Psoas muscle (tissue), 8 donors: Measurements from ENCODE around the gene CEP85L. TPM values are rescaled to one million over a fixed set of nuclear protein-coding genes. Genes with fewer than 3 reads are reported as not detected.

ENCODE experiments used
- ATAC-seq, 4 donors: fragments of 200-7000 bp; cut with Tn5 transposase; one replicate each; pipeline ENCODE4 v1.9.1; 2020; ENCODE audit warnings: moderate library complexity in 3 of 4, mild to moderate bottlenecking in 2 of 4
- DNase-seq, 2 donors: peaks; one replicate each; pipeline ENCODE4 v3.0.0-alpha.2; 2020
- H3K27ac ChIP-seq: fragments of 200-600 bp; one replicate; pipeline ENCODE4 v1.8.0; 2022
- H3K27me3 ChIP-seq, 3 donors: fragments of 200-600 bp in 1 of 3; one replicate each; pipeline versions ENCODE4 v1.6.1 to v1.8.0; 2013 to 2022; ENCODE audit warnings: low read length in 2 of 3, mild to moderate bottlenecking in 2 of 3, moderate library complexity in 1 of 3; ENCODE audit not compliant: insufficient read depth in 3 of 3
- H3K36me3 ChIP-seq, 2 donors: fragments of 200-600 bp in 1 of 2; one replicate each; pipeline versions ENCODE4 v1.6.1 to v1.8.0; 2013 to 2022; ENCODE audit warnings: low read depth in 1 of 2, mild to moderate bottlenecking in 1 of 2, moderate library complexity in 1 of 2; ENCODE audit not compliant: insufficient read depth in 1 of 2
- H3K4me1 ChIP-seq: fragments of 200-600 bp; one replicate; pipeline ENCODE4 v1.8.0; 2022
- H3K4me3 ChIP-seq: fragments of 200-600 bp; one replicate; pipeline ENCODE4 v1.8.0; 2022; ENCODE audit warnings: mild to moderate bottlenecking
- H3K9me3 ChIP-seq: fragments of 200-600 bp; one replicate; pipeline ENCODE4 v1.8.0; 2022
- CTCF ChIP-seq: fragments of 200-600 bp; IDR thresholded peaks from one replicate; pipeline ENCODE4 v1.8.0; 2022; ENCODE audit warnings: antibody characterized with exemption
- WGBS, 3 donors: extraction: QIAGEN DNeasy Blood & Tissue Kit; methylation state at CpG; one replicate each; pipeline versions ENCODE4 v1.1.6 to v1.1.7; 2013; 5-methylcytosine and 5-hydroxymethylcytosine counted together
- intact Hi-C, 2 donors: fragments of 100-400 bp; cut with DNase I; formaldehyde crosslinking; loops; one replicate each; pipeline versions ENCODE4 v1.11.0 to v1.14.2; 2022
- polyA plus RNA-seq, 3 donors: library from polyadenylated mRNA; stranded (reverse); fragments of 200-250 nt; gene quantifications; one replicate each; pipeline ENCODE4 v1.2.3, GENCODE V29; 2013
- total RNA-seq, 4 donors: library from RNA; stranded (reverse); fragmentation: NEBNext Ultra II Directional in 2 of 4; extraction: Animal tissue kit (Norgen Biotek cat#: 25700) in 2 of 4; gene quantifications; one replicate each; pipeline versions ENCODE4 v1.2.1 to v1.2.4, GENCODE V29; 2021 to 2023
- donor health status: healthy with polysubstance abuse.
- donor health status: DM: no; HTN: no; CAD: no; lungs with moderate emphysema.
- donor health status: Bipolar disorder and iron deficiency.
- donor health status: healthy.
- donor health status: DM: yes; HTN: yes; CAD: no.
- donor health status: DM: no; HTN: no; CAD: no.
- donor health status: DM: no; HTN: no; CAD: no.
- donor health status: DM: yes; HTN: yes; CAD: no.

Gene CEP85L
- total and polyA plus RNA-seq, 7 donors: 2.3 to 25.1 (median 18.9) TPM

- 8 to 25% (median 25%) methylated on average over 1 of the region's 1 CpG for WGBS, 3 donors
- H3K4me1 ChIP-seq: peaks cover 35% of the 10 kb centered on the region
- ATAC-seq (peak in 3 of 4 donors; percentile 71 to 81 (median 74)), DNase-seq (no peak)
- H3K36me3 ChIP-seq: no peaks in the 10 kb centered on the region
- H3K27ac ChIP-seq: peak overlapping the region; percentile 56
- no peaks in the 10 kb centered on the region for H3K27me3 ChIP-seq
- intact Hi-C loops: no loop called here
- no peak overlapping the region for H3K4me3 ChIP-seq
- no peaks in the 10 kb centered on the region for H3K9me3 ChIP-seq
- no peak for TF ChIP-seq CTCF
Measured at GRCh38 chr6:118693562-118693961, 42.2 kb upstream of the CEP85L start.

- Histone ChIP-seq H3K27me3 (no peaks in the 10 kb centered on the region), H3K4me1 (peaks cover 4% of the 10 kb centered on the region), H3K36me3 (no peaks in the 10 kb centered on the region), H3K4me3 (no peak overlapping the region), H3K27ac (no peak overlapping the region), H3K9me3 (no peaks in the 10 kb centered on the region)
- DNase-seq: no peak
- no peak for ATAC-seq
- WGBS, 3 donors: 78 to 84% (median 83%) methylated on average over 7 of the region's 7 CpGs
- intact Hi-C loops: no loop called here
- TF ChIP-seq CTCF: no peak
Measured at GRCh38 chr6:118685823-118686449, 34.5 kb upstream of the CEP85L start.

GRCh38 chr6:118683881-118684872 lies 32.8 kb upstream of the CEP85L start:
- no peak for TF ChIP-seq CTCF
- H3K27ac ChIP-seq: no peak overlapping the region
- H3K27me3 ChIP-seq: no peaks in the 10 kb centered on the region
- H3K4me1 ChIP-seq: peaks cover 11% of the 10 kb centered on the region
- no peaks in the 10 kb centered on the region for H3K36me3 ChIP-seq
- intact Hi-C loops: no loop called here
- no peak for DNase-seq
- WGBS, 3 donors: 86 to 87% (median 87%) methylated on average over 9 of the region's 9 CpGs
- no peak overlapping the region for H3K4me3 ChIP-seq
- H3K9me3 ChIP-seq: no peaks in the 10 kb centered on the region
- ATAC-seq: no peak

GRCh38 chr6:118680452-118681095 lies 29.2 kb upstream of the CEP85L start:
- ATAC-seq: peak in 3 of 4 donors; percentile 43 to 72 (median 57)

More at GRCh38 chr6:118680452-118681095, 29.2 kb upstream of the CEP85L start:
- Histone ChIP-seq H3K27ac (peak overlapping the region; percentile 60), H3K9me3 (no peaks in the 10 kb centered on the region), H3K36me3 (no peaks in the 10 kb centered on the region), H3K27me3 (no peaks in the 10 kb centered on the region), H3K4me1 (peaks cover 11% of the 10 kb centered on the region), H3K4me3 (peak overlapping the region; percentile 12)
- DNase-seq: no peak
- no peak for TF ChIP-seq CTCF
- WGBS, 3 donors: 43 to 70% (median 51%) methylated on average over 9 of the region's 9 CpGs
- intact Hi-C loops: no loop called here
